Lower lobe of right lung (tissue), 2 donors: ENCODE measurements around the gene ZNF841. TPM values are rescaled to one million over a fixed set of nuclear protein-coding genes. Genes with fewer than 3 reads are reported as not detected.

Experiments used
- ATAC-seq, 2 donors: fragments of 200-7000 bp; cut with Tn5 transposase; one replicate each; pipeline ENCODE4 v1.9.1; 2020 to 2022; ENCODE audit warnings: mild to moderate bottlenecking in 2 of 2, moderate library complexity in 2 of 2
- DNase-seq: peaks from one replicate; pipeline ENCODE4 v3.0.0-alpha.2; 2020
- H3K27ac ChIP-seq: fragments of 200-600 bp; one replicate; pipeline ENCODE4 v1.8.0; 2022
- H3K27me3 ChIP-seq: fragments of 200-600 bp; one replicate; pipeline ENCODE4 v1.8.0; 2022; ENCODE audit warnings: low read depth
- H3K36me3 ChIP-seq: fragments of 200-600 bp; one replicate; pipeline ENCODE4 v1.8.0; 2022; ENCODE audit warnings: mild to moderate bottlenecking
- H3K4me1 ChIP-seq: fragments of 200-600 bp; one replicate; pipeline ENCODE4 v1.8.0; 2022
- H3K4me3 ChIP-seq: fragments of 200-600 bp; one replicate; pipeline ENCODE4 v1.8.0; 2022; ENCODE audit warnings: mild to moderate bottlenecking
- H3K9me3 ChIP-seq: fragments of 200-600 bp; one replicate; pipeline ENCODE4 v1.8.0; 2022
- intact Hi-C: fragments of 100-400 bp; cut with DNase I; formaldehyde crosslinking; loops from one replicate; pipeline ENCODE4 v1.11.0; 2022
- total RNA-seq: library from RNA; stranded (reverse); fragmentation: NEBNext Ultra II Directional; extraction: Animal tissue kit (Norgen Biotek cat#: 25700); gene quantifications from one replicate; pipeline ENCODE4 v1.2.1, GENCODE V29; 2021
- TF ChIP-seq, protein P1 (sequence below): fragments of 200-600 bp; IDR thresholded peaks from one replicate; pipeline ENCODE4 v1.8.0; 2022; ENCODE audit warnings: antibody characterized with exemption, mild to moderate bottlenecking
- donor health status: DM: no; HTN: yes; CAD: no; lungs with severe emphysema.

ZNF841 gene
- total RNA-seq, 1 donor from 2014 or later = 25.3 TPM

DNA sequence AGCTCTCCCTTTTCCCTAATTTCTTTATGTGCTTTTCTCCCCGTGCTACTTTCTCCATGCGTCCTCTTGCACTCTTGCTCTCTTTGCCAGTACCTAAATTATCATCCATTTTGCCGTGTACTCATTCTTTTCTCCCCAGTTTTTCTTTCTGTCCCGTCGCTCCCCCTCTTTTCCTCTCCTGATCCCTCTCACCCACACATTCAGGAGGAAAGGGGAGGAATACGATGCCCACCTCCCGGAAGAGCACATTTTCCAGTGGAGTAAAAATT lies 43.4 kb upstream of the ZNF841 start:
- Histone ChIP-seq H3K27me3 (no peaks in the 10 kb centered on the region), H3K36me3 (no peaks in the 10 kb centered on the region), H3K4me1 (peaks cover 23% of the 10 kb centered on the region), H3K9me3 (peaks cover 4% of the 10 kb centered on the region), H3K4me3 (peak overlapping the region; percentile 98), H3K27ac (peak overlapping the region; percentile 95)
- intact Hi-C loops = loop anchor here (10.0 kb wide), 1 partner anchor 96 kb away; no protein-coding TSS in a partner anchor
- TF ChIP-seq, protein P1, sequence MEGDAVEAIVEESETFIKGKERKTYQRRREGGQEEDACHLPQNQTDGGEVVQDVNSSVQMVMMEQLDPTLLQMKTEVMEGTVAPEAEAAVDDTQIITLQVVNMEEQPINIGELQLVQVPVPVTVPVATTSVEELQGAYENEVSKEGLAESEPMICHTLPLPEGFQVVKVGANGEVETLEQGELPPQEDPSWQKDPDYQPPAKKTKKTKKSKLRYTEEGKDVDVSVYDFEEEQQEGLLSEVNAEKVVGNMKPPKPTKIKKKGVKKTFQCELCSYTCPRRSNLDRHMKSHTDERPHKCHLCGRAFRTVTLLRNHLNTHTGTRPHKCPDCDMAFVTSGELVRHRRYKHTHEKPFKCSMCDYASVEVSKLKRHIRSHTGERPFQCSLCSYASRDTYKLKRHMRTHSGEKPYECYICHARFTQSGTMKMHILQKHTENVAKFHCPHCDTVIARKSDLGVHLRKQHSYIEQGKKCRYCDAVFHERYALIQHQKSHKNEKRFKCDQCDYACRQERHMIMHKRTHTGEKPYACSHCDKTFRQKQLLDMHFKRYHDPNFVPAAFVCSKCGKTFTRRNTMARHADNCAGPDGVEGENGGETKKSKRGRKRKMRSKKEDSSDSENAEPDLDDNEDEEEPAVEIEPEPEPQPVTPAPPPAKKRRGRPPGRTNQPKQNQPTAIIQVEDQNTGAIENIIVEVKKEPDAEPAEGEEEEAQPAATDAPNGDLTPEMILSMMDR = no peak
- DNase-seq = no peak
- no peak for ATAC-seq

DNA sequence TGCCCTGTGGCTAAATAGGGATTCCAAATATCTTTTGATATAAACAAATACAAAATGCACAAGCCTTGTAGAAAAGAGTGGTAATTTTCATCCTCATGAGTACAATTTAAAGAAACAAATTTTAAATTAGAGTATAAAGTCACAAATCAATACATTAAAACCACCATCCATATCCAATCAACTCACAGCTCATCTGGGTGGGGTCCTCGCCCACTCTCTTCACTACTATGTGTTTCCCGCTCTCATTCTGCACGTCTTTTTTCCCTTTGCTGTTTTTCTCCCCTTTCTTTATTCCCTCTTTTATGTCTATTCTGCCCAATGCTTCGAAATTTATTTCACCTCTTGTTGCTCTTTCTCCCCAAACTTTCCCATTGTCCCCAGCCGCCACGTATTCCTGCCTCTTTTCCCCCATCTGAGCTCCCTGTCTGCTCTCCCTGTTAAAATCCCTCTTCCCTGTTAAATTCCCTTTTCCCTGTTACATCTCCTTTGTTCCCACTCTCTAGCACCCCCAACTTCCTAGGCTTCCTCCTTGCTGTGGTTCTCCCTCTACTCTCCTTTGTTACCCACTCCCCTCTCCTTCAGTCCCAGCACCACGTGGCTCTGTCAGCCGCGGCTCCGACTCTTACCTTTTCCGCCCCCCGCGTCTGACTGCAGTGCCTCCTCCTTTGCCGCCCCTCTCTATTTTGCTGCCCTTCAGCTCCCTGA lies 42.9 kb upstream of the ZNF841 start:
- Histone ChIP-seq H3K36me3 (no peaks in the 10 kb centered on the region), H3K4me1 (peaks cover 23% of the 10 kb centered on the region), H3K27ac (peak overlapping the region; percentile 95), H3K4me3 (peak overlapping the region; percentile 98), H3K9me3 (peaks cover 6% of the 10 kb centered on the region), H3K27me3 (no peaks in the 10 kb centered on the region)
- DNase-seq (no peak), ATAC-seq (peak in 1 of 2 donors; percentile 21)
- TF ChIP-seq, protein P1 = no peak
- intact Hi-C loops = loop anchor here (10.0 kb wide), 1 partner anchor 96 kb away; no protein-coding TSS in a partner anchor

DNA sequence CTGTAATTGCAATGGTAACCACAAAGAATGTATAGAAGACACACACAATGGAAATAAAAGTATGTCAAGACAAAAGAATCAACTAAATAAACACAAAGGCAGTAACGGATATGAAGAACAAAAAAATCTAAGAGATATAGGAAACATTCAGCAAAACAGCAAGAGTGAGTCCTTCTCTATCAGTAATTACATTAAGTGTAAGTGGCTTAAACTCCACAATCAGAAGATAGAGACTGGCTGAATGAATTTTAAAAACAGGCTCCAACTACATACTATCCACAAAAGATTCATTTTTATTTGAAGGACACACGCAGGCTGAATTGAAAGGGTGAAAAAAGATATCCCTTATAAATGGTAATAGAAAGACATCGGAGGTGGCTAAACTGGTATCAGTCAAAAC lies 24.7 kb upstream of the ZNF841 start:
- no peak overlapping the region for H3K27ac ChIP-seq
- H3K4me1 ChIP-seq = no peaks in the 10 kb centered on the region
- H3K36me3 ChIP-seq = peaks cover 56% of the 10 kb centered on the region
- H3K27me3 ChIP-seq = no peaks in the 10 kb centered on the region
- ATAC-seq (no peak), DNase-seq (no peak)
- TF ChIP-seq, protein P1 = no peak
- peaks cover 99% of the 10 kb centered on the region for H3K9me3 ChIP-seq
- intact Hi-C loops = no loop called here
- H3K4me3 ChIP-seq = no peak overlapping the region

DNA sequence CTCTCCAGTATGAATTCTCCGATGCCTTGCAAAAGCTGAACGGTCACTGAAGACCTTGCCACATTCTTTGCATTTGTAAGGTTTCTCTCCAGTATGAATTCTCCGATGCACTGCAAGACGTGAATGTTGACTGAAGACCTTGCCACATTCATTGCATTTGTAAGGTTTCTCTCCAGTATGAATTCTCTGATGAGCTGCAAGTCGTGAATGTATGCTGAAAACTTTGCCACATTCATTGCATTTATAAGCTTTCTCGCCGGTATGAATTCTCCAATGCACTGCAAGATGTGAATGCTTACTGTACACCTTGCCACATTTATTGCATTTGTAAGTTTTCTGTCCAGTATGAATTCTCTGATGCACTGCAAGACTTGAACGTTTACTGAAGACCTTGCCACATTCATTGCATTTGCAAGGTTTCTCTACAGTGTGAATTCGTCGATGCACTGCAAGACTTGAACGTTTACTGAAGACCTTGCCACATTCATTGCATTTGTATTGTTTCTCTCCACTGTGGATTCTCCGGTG lies 20.0 kb upstream of the ZNF841 start:
- TF ChIP-seq, protein P1 = no peak
- peaks cover 100% of the 10 kb centered on the region for H3K9me3 ChIP-seq
- H3K27ac ChIP-seq = no peak overlapping the region
- H3K4me1 ChIP-seq = no peaks in the 10 kb centered on the region
- intact Hi-C loops = no loop called here
- no peak overlapping the region for H3K4me3 ChIP-seq
- ATAC-seq (no peak), DNase-seq (no peak)
- H3K36me3 ChIP-seq = peaks cover 13% of the 10 kb centered on the region
- H3K27me3 ChIP-seq = no peaks in the 10 kb centered on the region

DNA sequence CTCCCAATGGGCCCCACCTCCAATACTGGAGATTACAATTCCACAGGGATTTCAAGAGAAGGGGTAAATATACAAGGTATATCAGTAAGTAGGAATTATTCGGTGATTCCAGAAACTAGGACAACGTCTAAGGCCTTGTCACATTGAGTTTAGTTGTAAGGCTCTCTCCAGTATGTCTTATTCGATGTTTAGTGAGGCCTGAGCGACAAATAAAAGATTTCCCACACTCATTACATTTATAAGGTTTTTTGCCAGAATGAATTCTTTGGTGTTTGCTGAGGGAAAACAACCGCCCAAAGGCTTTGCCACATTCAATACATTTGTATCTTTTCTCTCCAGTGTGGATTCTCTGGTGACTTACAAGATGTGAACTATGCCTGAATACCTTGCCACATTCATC lies 19.1 kb upstream of the ZNF841 start:
- DNase-seq (no peak), ATAC-seq (no peak)
- Histone ChIP-seq H3K27ac (no peak overlapping the region), H3K36me3 (peaks cover 13% of the 10 kb centered on the region), H3K4me1 (no peaks in the 10 kb centered on the region), H3K27me3 (no peaks in the 10 kb centered on the region), H3K9me3 (peaks cover 100% of the 10 kb centered on the region), H3K4me3 (no peak overlapping the region)
- TF ChIP-seq, protein P1 = no peak
- intact Hi-C loops = no loop called here
